AG04449 (cell line): ENCODE data around the gene SASS6.

Source experiments
- CTCF ChIA-PET: fragments of 350-600 bp; formaldehyde crosslinking; extraction: SDS; loops from one replicate; lab custom pipeline; 2021; ENCODE audit warnings: antibody characterized with exemption; lab: Yijun Ruan, JAX
- POLR2A ChIA-PET: fragments of 400-600, 350-600 bp; formaldehyde crosslinking; extraction: SDS; loops from one replicate; lab custom pipeline; 2020; ENCODE audit warnings: antibody characterized with exemption, inconsistent platforms; lab: Yijun Ruan, JAX
- DNase-seq: peaks from one replicate; pipeline ENCODE4 v3.0.0-alpha.2; 2010; ENCODE audit warnings: low read depth, low spot score
- H3K4me3 ChIP-seq: 2 replicates; pipeline ENCODE4 v1.5.1; 2011; ENCODE audit warnings: low read depth, mild to moderate bottlenecking, control low read depth, low read length
- CTCF ChIP-seq: IDR thresholded peaks from one replicate; pipeline ENCODE4 v1.5.1; 2011; ENCODE audit warnings: mild to moderate bottlenecking, moderate library complexity, low read length, control low read depth, inconsistent platforms; ENCODE audit not compliant: insufficient read depth; ENCODE audit errors: missing control alignments

Gene SASS6

GRCh38 chr1:100070201-100070939 lies 62.4 kb downstream of the SASS6 start:
- CTCF ChIA-PET, result no interaction called here
- H3K4me3 ChIP-seq, result no peak overlapping the region
- DNase-seq, result no peak
- TF ChIP-seq CTCF, result no peak
- POLR2A ChIA-PET, result no interaction called here

- DNase-seq, result no peak
Observed at GRCh38 chr1:100065969-100066227, 66.8 kb downstream of the SASS6 start.

GRCh38 chr1:100065183-100065968 lies 67.4 kb downstream of the SASS6 start:
- CTCF ChIA-PET, result interaction anchor here (1.1 kb wide), 1 partner anchor 9 kb away, joined by 4 read pairs; no protein-coding TSS in a partner anchor
- no peak for DNase-seq
- TF ChIP-seq CTCF, result no peak
- no peak overlapping the region for H3K4me3 ChIP-seq
- POLR2A ChIA-PET, result no interaction called here

More at GRCh38 chr1:100065969-100066227, 66.8 kb downstream of the SASS6 start:
- ChIA-PET CTCF (interaction anchor here (1.1 kb wide), 1 partner anchor 9 kb away, joined by 4 read pairs; no protein-coding TSS in a partner anchor), POLR2A (no interaction called here)
- TF ChIP-seq CTCF, result no peak
- no peak overlapping the region for H3K4me3 ChIP-seq

GRCh38 chr1:100061681-100062080 lies 71.0 kb downstream of the SASS6 start:
- no peak for DNase-seq
- no peak for TF ChIP-seq CTCF
- no peak overlapping the region for H3K4me3 ChIP-seq
- CTCF ChIA-PET, result no interaction called here
- POLR2A ChIA-PET, result no interaction called here

- ChIA-PET CTCF (interaction anchor here (1.1 kb wide), 1 partner anchor 16 kb away, joined by 3 read pairs; a partner anchor contains a TSS), POLR2A (no interaction called here)
- DNase-seq, result no peak
- no peak overlapping the region for H3K4me3 ChIP-seq
- no peak for TF ChIP-seq CTCF
Observed at GRCh38 chr1:100053727-100054126, 79.0 kb downstream of the SASS6 start.

GRCh38 chr1:100053119-100053518 lies 79.6 kb downstream of the SASS6 start:
- no peak for TF ChIP-seq CTCF
- ChIA-PET POLR2A (no interaction called here), CTCF (no interaction called here)
- DNase-seq, result no peak
- H3K4me3 ChIP-seq, result no peak overlapping the region
